DND-41 (cell line): Measurements from ENCODE around the gene NRCAM.

Experiments used
- ATAC-seq: fragments of 200-7000 bp; cut with Tn5 transposase; 3 replicates; pipeline ENCODE4 v1.9.1; 2021; ENCODE audit warnings: low read depth; ENCODE audit not compliant: insufficient read depth
- DNase-seq: peaks from one replicate; pipeline ENCODE4 v3.0.0-alpha.2; 2020
- H2AFZ ChIP-seq: 2 replicates; pipeline ENCODE4 v1.6.0; 2012; ENCODE audit warnings: low read depth, low read length
- H3K27ac ChIP-seq: 2 replicates; pipeline ENCODE4 v1.5.1; 2012; ENCODE audit warnings: low read length, inconsistent platforms
- H3K27me3 ChIP-seq: fragments of 200-600 bp; sonication (generic); 2 replicates; pipeline ENCODE4 v1.6.0; 2012; ENCODE audit warnings: low read length, mild to moderate bottlenecking, inconsistent platforms; ENCODE audit not compliant: insufficient read depth, poor library complexity
- H3K36me3 ChIP-seq: 2 replicates; pipeline ENCODE4 v1.5.1; 2012; ENCODE audit warnings: low read length, inconsistent platforms; ENCODE audit not compliant: insufficient read depth
- H3K4me1 ChIP-seq: 2 replicates; pipeline ENCODE4 v1.5.1; 2012; ENCODE audit warnings: mild to moderate bottlenecking, low read length; ENCODE audit not compliant: insufficient read depth
- H3K4me2 ChIP-seq: 2 replicates; pipeline ENCODE4 v1.6.0; 2012; ENCODE audit warnings: mild to moderate bottlenecking, moderate library complexity, low read length, inconsistent platforms; ENCODE audit not compliant: insufficient read depth
- H3K4me3 ChIP-seq, 2 experiments: fragments of 200-600 bp in 1 of 2; shearing (Covaris generic) in 1 of 2; 2 replicates each; pipeline ENCODE4 v1.5.1; 2012 to 2016; ENCODE audit warnings: inconsistent platforms in 2 of 2, low read length in 2 of 2, mild to moderate bottlenecking in 2 of 2, low read depth in 1 of 2, moderate library complexity in 1 of 2
- H3K79me2 ChIP-seq: 2 replicates; pipeline ENCODE4 v1.6.0; 2012; ENCODE audit warnings: low read length, inconsistent platforms; ENCODE audit not compliant: insufficient read depth
- H3K9ac ChIP-seq: 2 replicates; pipeline ENCODE4 v1.6.0; 2012; ENCODE audit warnings: low read depth, mild to moderate bottlenecking, inconsistent platforms, low read length, moderate library complexity
- H3K9me3 ChIP-seq: 2 replicates; pipeline ENCODE4 v1.5.1; 2012; ENCODE audit warnings: low read length, moderate library complexity, mild to moderate bottlenecking, inconsistent platforms; ENCODE audit not compliant: insufficient read depth, severe bottlenecking
- H4K20me1 ChIP-seq: 2 replicates; pipeline ENCODE4 v1.6.0; 2012; ENCODE audit warnings: low read length; ENCODE audit not compliant: insufficient read depth
- CTCF ChIP-seq: IDR thresholded peaks from 2 replicates; pipeline ENCODE4 v1.5.1; 2012; ENCODE audit warnings: borderline replicate concordance, low read length, moderate library complexity, mild to moderate bottlenecking; ENCODE audit not compliant: poor library complexity, severe bottlenecking; ENCODE audit errors: extremely low read depth
- EZH2 ChIP-seq: IDR thresholded peaks from 3 replicates; pipeline ENCODE4 v1.6.1; 2012; ENCODE audit warnings: borderline replicate concordance, low read depth, mild to moderate bottlenecking, moderate library complexity, low read length, inconsistent platforms; ENCODE audit not compliant: severe bottlenecking

The NRCAM gene

GRCh38 chr7:108431099-108431498 lies 25.1 kb downstream of the NRCAM start:
- no peak overlapping the region for H3K9ac ChIP-seq
- H3K4me1 ChIP-seq, result no peaks in the 10 kb centered on the region
- H4K20me1 ChIP-seq, result no peaks in the 10 kb centered on the region
- H3K4me3 ChIP-seq, result no peak overlapping the region
- ATAC-seq, result no peak
- H3K9me3 ChIP-seq, result no peaks in the 10 kb centered on the region
- no peaks in the 10 kb centered on the region for H3K36me3 ChIP-seq
- H3K4me2 ChIP-seq, result no peak overlapping the region
- H3K27ac ChIP-seq, result no peak overlapping the region
- no peak for DNase-seq
- TF ChIP-seq EZH2 (no peak), CTCF (no peak)
- no peak overlapping the region for H2AFZ ChIP-seq
- no peaks in the 10 kb centered on the region for H3K79me2 ChIP-seq
- peaks cover 14% of the 10 kb centered on the region for H3K27me3 ChIP-seq

- TF ChIP-seq CTCF (no peak), EZH2 (no peak)
- DNase-seq, result no peak
- Histone ChIP-seq H3K27ac (no peak overlapping the region), H3K4me2 (no peak overlapping the region), H3K27me3 (peaks cover 14% of the 10 kb centered on the region), H3K9ac (no peak overlapping the region), H3K4me1 (no peaks in the 10 kb centered on the region), H2AFZ (no peak overlapping the region), H3K36me3 (no peaks in the 10 kb centered on the region), H4K20me1 (no peaks in the 10 kb centered on the region), H3K79me2 (no peaks in the 10 kb centered on the region), H3K9me3 (no peaks in the 10 kb centered on the region), H3K4me3 (no peak overlapping the region)
- ATAC-seq, result no peak
These were observed 25.6 kb downstream of the NRCAM start for GRCh38 chr7:108430664-108431063.

- ATAC-seq (no peak), DNase-seq (no peak)
- H3K79me2 ChIP-seq, result no peaks in the 10 kb centered on the region
- TF ChIP-seq CTCF (no peak), EZH2 (no peak)
- no peak overlapping the region for H3K4me2 ChIP-seq
- no peak overlapping the region for H3K4me3 ChIP-seq
- no peak overlapping the region for H2AFZ ChIP-seq
- no peaks in the 10 kb centered on the region for H3K36me3 ChIP-seq
- no peaks in the 10 kb centered on the region for H3K9me3 ChIP-seq
- H3K27ac ChIP-seq, result no peak overlapping the region
- no peaks in the 10 kb centered on the region for H4K20me1 ChIP-seq
- no peak overlapping the region for H3K9ac ChIP-seq
- H3K27me3 ChIP-seq, result peaks cover 14% of the 10 kb centered on the region
- no peaks in the 10 kb centered on the region for H3K4me1 ChIP-seq
These were observed 28.5 kb downstream of the NRCAM start for GRCh38 chr7:108427766-108428165.

- H3K4me3 ChIP-seq, result no peak overlapping the region
- H2AFZ ChIP-seq, result no peak overlapping the region
- no peaks in the 10 kb centered on the region for H3K79me2 ChIP-seq
- H3K27ac ChIP-seq, result no peak overlapping the region
- no peak overlapping the region for H3K9ac ChIP-seq
- no peak overlapping the region for H3K4me2 ChIP-seq
- no peak for ATAC-seq
- peaks cover 10% of the 10 kb centered on the region for H3K27me3 ChIP-seq
- H3K9me3 ChIP-seq, result no peaks in the 10 kb centered on the region
- no peaks in the 10 kb centered on the region for H3K4me1 ChIP-seq
- H4K20me1 ChIP-seq, result no peaks in the 10 kb centered on the region
- no peaks in the 10 kb centered on the region for H3K36me3 ChIP-seq
- DNase-seq, result no peak
- TF ChIP-seq CTCF (no peak), EZH2 (no peak)
These were observed 30.4 kb downstream of the NRCAM start for GRCh38 chr7:108425714-108426275.
